Heart left ventricle (tissue), 13 donors: ENCODE data around the gene ANAPC10.

Source experiments
- CTCF ChIP-seq, 12 donors: fragments of 200-600 bp; sonication (generic) in 4 of 12; IDR thresholded peaks; one replicate each; pipeline versions ENCODE4 v1.5.0 to v1.8.0; 2018 to 2022; ENCODE audit warnings: antibody characterized with exemption in 12 of 12, mild to moderate bottlenecking in 5 of 12
- POLR2A ChIP-seq, 2 donors: fragments of 450-650 bp; IDR thresholded peaks; one replicate each; pipeline ENCODE4 v1.6.1; 2017; ENCODE audit warnings: antibody characterized with exemption in 2 of 2, mild to moderate bottlenecking in 2 of 2, moderate library complexity in 2 of 2
- donor health status: ischemic (EF 13 %, LVEDD 7.1; RV severe dilation, severe dysfunction).
- donor health status: DM: no; HTN: yes; CAD: no.
- donor health status: DM: no; HTN: no; CAD: no.
- donor health status: ischemic (EF 25% LVEDD 6.9; RV normal size, moderate dysfunction).
- donor health status: ischemic (EF 25% LVEDD 5.7; RV mildly dilated, moderate dysfunction).
- donor health status: ischemic (EF 35%, LVEDD 5.7; RV mildly dilated, moderate dysfunction).
- donor health status: nonischemic (EF 11% LVEDD 7.7; RV severe dilation, severe dysfunction).
- donor health status: DM: yes; HTN: yes; CAD: no.
- donor health status: PGD.
- donor health status: ischemic (EF 29% LVEDD 5.4; RV normal size, mild dysfunction).
- donor health status: nonischemic (EF 23%, LVEDD 6.1; RV moderate dilation, normal function).

- no peak for TF ChIP-seq CTCF (IDR thresholded peaks at IDR 0.05)
- TF ChIP-seq POLR2A (IDR thresholded peaks at IDR 0.05) = no peak
These were observed 50.8 kb downstream of the ANAPC10 start for GRCh38 chr4:145047151-145047550.
